Measurements from ENCODE around the gene NAA38.

DNA sequence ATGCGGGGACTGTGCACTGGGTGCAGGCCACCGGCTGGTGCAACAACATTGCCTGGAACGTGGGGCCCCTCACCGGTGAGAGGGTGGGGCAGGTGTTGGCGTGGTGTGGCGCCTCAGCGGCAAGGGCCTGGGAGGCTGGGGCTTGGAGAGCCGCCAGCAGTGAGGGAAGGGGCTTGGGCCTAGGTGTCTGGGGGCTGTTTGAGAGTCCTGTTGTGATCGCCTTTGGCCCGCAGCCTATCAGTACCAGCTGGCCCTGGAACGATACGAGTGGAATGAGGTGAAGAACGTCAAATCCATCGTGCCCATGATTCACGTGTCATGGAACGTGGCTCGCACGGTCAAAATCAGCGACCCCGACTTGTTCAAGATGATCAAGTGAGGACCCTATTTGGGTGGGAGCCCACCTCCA lies 5.1 kb downstream of the NAA38 start:
- TF ChIP-seq SPI1 (IDR thresholded peaks at IDR 0.05; ENCODE audit: low read depth, low read length) (no peak), POLR2A (IDR thresholded peaks at IDR 0.05; ENCODE audit: low read depth, low read length) (no peak), TAF1 (IDR thresholded peaks at IDR 0.05; ENCODE audit: low read depth, low read length) (no peak)
